Body of pancreas (tissue), 4 donors: Measurements from ENCODE around the gene RRM1.

ENCODE experiments used
- CTCF ChIP-seq, 7 experiments: fragments of 450-650 bp in 4 of 7; fragments of 200-600 bp in 3 of 7; sonication (generic) in 3 of 7; IDR thresholded peaks; one replicate each; pipeline ENCODE4 v1.5.1; 2016 to 2019; ENCODE audit warnings: antibody characterized with exemption in 7 of 7
- POLR2A ChIP-seq, 3 donors: fragments of 450-650 bp; IDR thresholded peaks; one replicate each; pipeline ENCODE4 v1.6.1; 2016; ENCODE audit warnings: antibody characterized with exemption in 3 of 3, mild to moderate bottlenecking in 2 of 3

- TF ChIP-seq CTCF (IDR thresholded peaks at IDR 0.05) (no peak), POLR2A (IDR thresholded peaks at IDR 0.05) (no peak)
Observed at GRCh38 chr11:4180441-4181183, 86.0 kb downstream of the RRM1 start.
